ENCODE data around the gene SUPT6H.

SUPT6H gene

DNA sequence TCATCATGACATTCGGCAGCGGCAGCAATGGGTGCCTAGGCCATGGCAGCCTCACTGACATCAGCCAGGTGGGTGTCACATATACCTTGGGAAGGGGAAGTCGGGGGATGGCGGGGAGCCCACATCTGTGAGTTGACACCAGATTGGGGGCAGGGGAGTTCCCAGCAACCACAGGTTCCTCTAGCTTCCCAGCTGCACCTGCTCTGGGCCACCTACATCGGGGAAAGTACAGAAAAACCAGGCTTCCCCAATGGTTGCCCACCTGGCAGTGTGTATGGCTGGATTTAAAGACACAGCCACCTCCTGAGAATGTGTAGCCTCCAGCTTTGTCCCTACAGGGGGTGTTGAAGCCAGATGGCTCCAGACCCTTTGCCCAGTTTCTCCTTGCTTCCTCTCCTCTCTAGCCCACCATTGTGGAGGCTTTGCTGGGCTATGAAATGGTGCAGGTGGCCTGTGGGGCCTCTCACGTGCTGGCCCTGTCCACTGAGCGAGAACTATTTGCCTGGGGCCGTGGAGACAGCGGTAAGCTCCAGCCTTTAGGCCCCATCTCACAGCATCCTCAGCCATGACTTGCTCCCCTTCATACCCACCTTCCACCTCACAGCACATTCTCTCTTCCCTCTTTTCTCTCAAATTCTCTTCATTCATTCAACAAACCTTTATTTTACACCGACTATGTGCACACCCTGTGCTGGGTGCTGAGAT, 76.8 kb downstream of the SUPT6H start:
- TF ChIP-seq, protein P1, sequence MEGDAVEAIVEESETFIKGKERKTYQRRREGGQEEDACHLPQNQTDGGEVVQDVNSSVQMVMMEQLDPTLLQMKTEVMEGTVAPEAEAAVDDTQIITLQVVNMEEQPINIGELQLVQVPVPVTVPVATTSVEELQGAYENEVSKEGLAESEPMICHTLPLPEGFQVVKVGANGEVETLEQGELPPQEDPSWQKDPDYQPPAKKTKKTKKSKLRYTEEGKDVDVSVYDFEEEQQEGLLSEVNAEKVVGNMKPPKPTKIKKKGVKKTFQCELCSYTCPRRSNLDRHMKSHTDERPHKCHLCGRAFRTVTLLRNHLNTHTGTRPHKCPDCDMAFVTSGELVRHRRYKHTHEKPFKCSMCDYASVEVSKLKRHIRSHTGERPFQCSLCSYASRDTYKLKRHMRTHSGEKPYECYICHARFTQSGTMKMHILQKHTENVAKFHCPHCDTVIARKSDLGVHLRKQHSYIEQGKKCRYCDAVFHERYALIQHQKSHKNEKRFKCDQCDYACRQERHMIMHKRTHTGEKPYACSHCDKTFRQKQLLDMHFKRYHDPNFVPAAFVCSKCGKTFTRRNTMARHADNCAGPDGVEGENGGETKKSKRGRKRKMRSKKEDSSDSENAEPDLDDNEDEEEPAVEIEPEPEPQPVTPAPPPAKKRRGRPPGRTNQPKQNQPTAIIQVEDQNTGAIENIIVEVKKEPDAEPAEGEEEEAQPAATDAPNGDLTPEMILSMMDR (conservative IDR thresholded peaks at IDR 0.05; ENCODE audit: control insufficient read depth, insufficient read depth, low read depth, low read length) = no peak
- DNase-seq (ENCODE audit: low read depth) = no peak
- H3K4me3 ChIP-seq (ENCODE audit: control insufficient read depth, low read depth, low read length) = no peak overlapping the region

DNA sequence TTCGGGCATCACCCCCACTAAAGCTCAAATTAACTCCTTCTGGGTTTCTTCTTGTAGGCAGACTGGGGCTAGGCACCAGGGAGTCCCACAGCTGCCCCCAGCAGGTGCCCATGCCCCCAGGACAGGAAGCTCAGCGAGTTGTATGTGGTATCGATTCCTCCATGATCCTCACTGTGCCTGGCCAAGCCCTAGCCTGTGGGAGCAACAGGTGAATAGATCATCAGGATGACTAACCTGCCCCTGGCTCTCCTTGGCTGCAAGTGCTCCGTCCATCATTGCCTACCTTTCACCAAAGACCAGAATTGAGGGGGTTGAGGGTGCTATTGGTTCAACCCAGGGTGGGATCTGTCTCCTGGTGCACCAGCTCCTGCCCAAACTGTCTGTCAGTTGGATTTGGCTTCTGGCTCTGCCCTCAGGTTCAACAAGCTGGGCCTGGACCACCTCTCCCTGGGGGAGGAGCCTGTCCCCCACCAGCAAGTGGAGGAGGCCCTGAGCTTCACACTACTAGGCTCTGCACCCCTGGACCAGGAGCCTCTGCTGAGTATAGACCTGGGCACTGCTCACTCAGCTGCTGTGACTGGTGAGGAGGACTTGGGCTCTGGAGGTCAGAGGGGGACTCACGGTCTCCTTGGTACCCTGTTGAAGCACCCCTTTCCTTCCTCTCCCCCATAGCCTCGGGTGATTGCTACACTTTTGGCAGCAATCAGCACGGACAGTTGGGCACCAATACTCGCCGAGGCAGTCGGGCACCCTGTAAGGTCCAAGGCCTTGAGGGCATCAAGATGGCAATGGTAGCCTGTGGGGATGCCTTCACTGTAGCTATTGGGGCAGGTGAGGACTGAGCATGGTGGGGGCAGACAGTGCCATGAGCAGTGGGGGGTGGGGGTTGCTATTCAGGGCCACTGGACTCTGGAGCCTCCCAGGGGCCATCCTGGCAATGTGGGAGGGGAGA, 78.7 kb downstream of the SUPT6H start:
- H3K4me3 ChIP-seq (ENCODE audit: control insufficient read depth, low read depth, low read length) = no peak overlapping the region
- TF ChIP-seq, protein P1 (conservative IDR thresholded peaks at IDR 0.05; ENCODE audit: control insufficient read depth, insufficient read depth, low read depth, low read length) = no peak
- no peak for DNase-seq (ENCODE audit: low read depth)

DNA sequence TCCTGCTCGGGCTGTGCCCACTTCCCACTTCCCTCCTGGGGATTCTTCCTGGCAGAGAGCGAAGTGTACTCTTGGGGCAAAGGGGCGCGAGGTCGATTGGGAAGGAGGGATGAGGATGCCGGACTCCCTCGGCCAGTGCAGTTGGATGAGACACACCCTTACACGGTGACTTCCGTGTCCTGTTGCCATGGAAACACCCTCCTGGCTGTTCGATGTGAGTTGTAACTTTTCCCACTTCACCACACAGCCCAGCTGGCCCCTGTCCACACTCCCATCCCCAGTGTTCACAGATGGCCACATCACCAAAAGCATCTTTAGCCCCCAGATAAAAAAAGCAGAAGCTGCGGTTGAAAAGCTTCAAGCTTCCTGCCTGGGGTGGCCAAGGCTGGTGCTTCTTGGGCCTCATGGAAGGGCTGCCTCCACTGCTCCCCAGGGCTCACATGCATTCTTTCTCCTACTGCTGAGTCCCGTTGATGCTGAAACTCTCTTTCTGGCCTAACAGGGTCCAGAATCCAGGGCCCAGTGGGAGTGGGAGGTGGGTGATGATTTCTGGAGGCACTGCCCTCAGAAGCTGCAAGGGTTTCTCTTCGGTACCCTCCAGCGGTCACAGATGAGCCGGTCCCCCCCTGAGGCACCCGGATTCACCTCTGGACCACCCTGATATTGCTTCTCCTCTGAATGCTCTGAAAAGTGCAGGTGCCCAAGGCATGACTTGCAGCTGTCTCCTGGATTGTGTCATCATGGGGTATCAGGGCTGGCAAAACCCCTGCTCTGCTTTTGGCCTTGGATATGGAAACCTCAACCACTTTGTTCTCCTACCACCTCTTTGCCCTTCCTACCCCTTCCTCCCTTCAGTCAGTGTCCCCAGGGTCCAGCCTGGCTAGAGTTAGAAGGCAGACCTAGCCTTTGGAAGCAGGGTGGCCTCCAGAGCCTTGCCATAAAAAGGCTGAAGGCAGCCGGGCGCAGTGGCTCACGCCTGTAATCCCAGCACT, 79.6 kb downstream of the SUPT6H start:
- no peak for DNase-seq (ENCODE audit: low read depth)
- TF ChIP-seq, protein P1 (conservative IDR thresholded peaks at IDR 0.05; ENCODE audit: control insufficient read depth, insufficient read depth, low read depth, low read length) = no peak
- H3K4me3 ChIP-seq (ENCODE audit: control insufficient read depth, low read depth, low read length) = no peak overlapping the region

DNA sequence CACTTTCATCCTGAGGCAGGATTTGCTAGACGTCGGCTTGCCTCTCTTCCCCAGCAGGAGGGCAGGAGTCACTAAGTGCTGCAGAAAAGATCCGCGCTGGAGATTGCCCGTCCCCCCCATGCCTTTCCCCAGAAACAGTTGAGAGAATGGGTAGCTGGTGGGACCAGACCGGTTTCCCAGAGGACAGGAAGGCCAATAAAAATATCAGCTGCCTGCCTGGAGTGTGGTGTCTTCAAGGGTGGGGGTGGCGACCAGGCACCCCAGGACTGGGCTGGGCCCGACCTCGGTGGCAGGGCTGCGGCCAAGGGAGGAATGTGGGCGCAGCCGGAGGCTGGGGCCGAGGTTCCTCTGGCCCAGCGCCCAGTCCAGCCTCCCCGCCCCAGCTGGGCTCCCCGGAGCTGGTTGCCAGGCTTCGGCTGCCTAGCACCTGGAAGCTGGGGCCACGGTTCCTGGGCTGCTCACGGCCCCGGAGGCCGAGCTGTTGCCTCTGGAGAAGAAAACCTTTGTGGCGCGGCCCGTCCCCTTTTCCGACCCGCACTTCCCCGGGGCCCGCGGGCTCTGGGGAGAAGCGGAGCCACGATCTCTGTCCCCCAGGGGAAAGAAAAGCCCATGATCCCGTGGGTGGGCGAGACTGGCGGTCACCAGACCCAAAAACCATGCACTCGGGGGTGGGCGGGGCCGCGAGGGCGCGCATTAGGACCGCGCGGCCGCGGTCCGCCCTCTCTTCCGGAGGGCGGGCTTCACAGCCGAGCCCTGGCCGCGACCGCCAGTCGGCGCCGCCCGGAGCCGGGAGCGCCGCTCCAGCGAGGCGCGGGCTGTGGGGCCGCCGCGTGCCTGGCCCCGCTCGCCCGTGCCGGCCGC, 81.5 kb downstream of the SUPT6H start, which contains the start of gene TRAF4:
TRAF4 (plus strand) TSS at position 769 of the 861 bp plus-strand sequence. CDS start 102 bp downstream, outside the sequence.
- TF ChIP-seq, protein P1 (conservative IDR thresholded peaks at IDR 0.05; ENCODE audit: control insufficient read depth, insufficient read depth, low read depth, low read length) = no peak
- peak; percentile 79 for DNase-seq (ENCODE audit: low read depth)
- peak within 1 kb of the TSS; percentile 85 for H3K4me3 ChIP-seq (ENCODE audit: control insufficient read depth, low read depth, low read length)

DNA sequence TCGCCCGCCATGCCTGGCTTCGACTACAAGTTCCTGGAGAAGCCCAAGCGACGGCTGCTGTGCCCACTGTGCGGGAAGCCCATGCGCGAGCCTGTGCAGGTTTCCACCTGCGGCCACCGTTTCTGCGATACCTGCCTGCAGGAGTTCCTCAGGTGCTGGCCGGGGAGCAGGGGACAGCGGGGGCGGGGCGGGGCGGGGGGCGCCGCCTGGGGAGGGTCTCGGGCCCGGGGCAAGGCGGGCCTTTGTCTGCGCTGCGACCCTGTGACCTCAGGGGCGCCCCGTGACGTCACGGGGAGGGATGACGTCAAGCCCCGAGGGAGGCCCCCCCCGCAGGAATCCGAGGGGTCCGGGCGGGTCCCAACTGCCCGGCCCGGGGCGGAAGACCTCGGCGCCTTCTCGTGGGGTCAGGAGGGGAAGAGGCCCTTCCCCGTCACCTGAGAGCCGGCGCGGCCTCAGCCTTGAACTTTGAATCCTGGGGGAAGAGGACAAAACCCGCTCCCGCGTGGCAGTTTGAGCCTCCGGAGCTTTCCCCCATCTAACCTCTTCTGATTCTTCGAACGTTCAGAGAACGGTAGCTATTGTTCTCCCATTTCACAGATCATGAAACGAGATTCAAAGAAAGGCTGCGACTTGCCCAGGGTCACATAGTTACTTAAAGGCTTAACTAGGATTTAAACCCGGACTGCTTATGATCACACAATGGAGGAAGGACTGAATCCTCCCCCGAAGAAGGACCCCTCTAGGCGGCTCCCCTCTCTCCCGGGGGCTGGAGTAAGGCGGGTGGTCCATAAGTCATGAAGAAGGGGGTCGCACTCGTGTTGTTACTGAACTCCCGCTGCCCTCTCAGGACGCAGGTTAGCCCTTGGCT, 82.3 kb downstream of the SUPT6H start:
- peak overlapping the region; percentile 85 for H3K4me3 ChIP-seq (ENCODE audit: control insufficient read depth, low read depth, low read length)
- peak; percentile 29 for DNase-seq (ENCODE audit: low read depth)
- TF ChIP-seq, protein P1 (conservative IDR thresholded peaks at IDR 0.05; ENCODE audit: control insufficient read depth, insufficient read depth, low read depth, low read length) = no peak

Data from fibroblast of mammary gland (primary cell).